Fibroblast of villous mesenchyme (primary cell): ENCODE measurements around the gene MBNL2. TPM values are rescaled to one million over a fixed set of nuclear protein-coding genes. Genes with fewer than 3 reads are reported as not detected.
A peak's percentile ranks its signal among the peaks of the same experiment; 100 is the strongest.

Experiments used
- DNase-seq: peaks from one replicate; pipeline ENCODE4 v3.0.0-alpha.2; 2010; ENCODE audit warnings: low read depth
- H3K4me3 ChIP-seq: 2 replicates; pipeline ENCODE4 v1.5.1; 2011; ENCODE audit warnings: low read depth, mild to moderate bottlenecking, low read length
- CTCF ChIP-seq: IDR thresholded peaks from 2 replicates; pipeline ENCODE4 v1.5.1; 2012; ENCODE audit warnings: low read depth, mild to moderate bottlenecking, low read length; ENCODE audit not compliant: insufficient read depth
- total RNA-seq: library from RNA; depleted of rRNA; stranded (reverse); fragments of >200 nt; gene quantifications from 2 replicates; pipeline ENCODE4 v1.2.3, GENCODE V29; 2012

The MBNL2 gene
- total RNA-seq, 1 donor: 120 TPM

- no peak overlapping the region for H3K4me3 ChIP-seq
- TF ChIP-seq CTCF: no peak
- peak; percentile 58 for DNase-seq
Measured at GRCh38 chr13:97194479-97194878, 27.7 kb upstream of the MBNL2 start.

DNA sequence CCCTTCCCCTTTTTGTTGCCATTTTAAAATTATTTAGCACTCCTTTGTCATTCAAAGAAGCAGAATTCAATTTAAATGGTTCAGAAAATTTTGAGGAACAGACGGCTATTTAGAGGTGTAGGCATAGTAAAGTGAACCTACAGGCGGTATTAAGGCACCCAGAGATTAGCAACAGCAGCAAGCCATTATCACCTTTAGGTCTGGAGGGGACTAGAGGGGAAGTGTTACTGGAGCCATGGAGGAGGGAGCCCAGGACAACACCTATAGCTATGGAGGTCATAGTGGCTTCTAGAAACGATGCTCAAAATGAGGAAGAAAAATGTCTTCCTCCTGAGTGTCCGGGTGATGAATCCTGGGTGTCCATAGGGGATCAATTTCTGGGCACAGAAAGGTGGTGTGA lies 25.8 kb upstream of the MBNL2 start:
- TF ChIP-seq CTCF: no peak
- DNase-seq: no peak
- H3K4me3 ChIP-seq: no peak overlapping the region

DNA sequence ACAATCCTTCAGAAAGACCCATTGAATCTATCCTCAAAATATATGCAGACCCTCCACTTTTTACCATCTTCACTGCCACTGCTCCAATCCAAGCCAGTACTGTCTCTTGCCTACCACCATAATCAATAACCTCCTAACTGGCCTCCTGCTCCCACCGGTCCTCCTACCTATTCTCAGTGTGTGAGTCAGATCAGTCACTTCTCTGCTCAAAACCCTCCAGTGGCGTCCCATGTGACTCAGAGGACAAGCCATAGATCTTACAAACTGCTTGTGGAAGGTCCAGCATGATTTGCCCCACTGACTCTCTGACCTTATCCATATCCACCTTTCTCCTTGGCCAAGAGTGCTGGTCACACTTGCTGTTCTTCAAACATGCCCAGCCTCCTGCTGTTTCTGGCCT lies 23.4 kb upstream of the MBNL2 start:
- H3K4me3 ChIP-seq: no peak overlapping the region
- TF ChIP-seq CTCF: no peak
- no peak for DNase-seq

- DNase-seq: no peak
- TF ChIP-seq CTCF: no peak
- no peak overlapping the region for H3K4me3 ChIP-seq
Measured at GRCh38 chr13:97199451-97199850, 22.7 kb upstream of the MBNL2 start.

- H3K4me3 ChIP-seq: no peak overlapping the region
- TF ChIP-seq CTCF: no peak
- peak; percentile 23 for DNase-seq
Measured at GRCh38 chr13:97200081-97200942, 21.8 kb upstream of the MBNL2 start.

GRCh38 chr13:97202761-97203160 lies 19.4 kb upstream of the MBNL2 start:
- no peak for DNase-seq
- no peak overlapping the region for H3K4me3 ChIP-seq
- TF ChIP-seq CTCF: no peak

GRCh38 chr13:97205465-97205864 lies 16.7 kb upstream of the MBNL2 start:
- TF ChIP-seq CTCF: no peak
- no peak for DNase-seq

More at GRCh38 chr13:97205465-97205864, 16.7 kb upstream of the MBNL2 start:
- no peak overlapping the region for H3K4me3 ChIP-seq
